ENCODE data around the gene NOTCH3. TPM values are rescaled to one million over a fixed set of nuclear protein-coding genes. Genes with fewer than 3 reads are reported as not detected.

The NOTCH3 gene
- total RNA-seq, 4 donors from 2014 or later = 6.4 to 53.3 (median 32.7) TPM

DNA sequence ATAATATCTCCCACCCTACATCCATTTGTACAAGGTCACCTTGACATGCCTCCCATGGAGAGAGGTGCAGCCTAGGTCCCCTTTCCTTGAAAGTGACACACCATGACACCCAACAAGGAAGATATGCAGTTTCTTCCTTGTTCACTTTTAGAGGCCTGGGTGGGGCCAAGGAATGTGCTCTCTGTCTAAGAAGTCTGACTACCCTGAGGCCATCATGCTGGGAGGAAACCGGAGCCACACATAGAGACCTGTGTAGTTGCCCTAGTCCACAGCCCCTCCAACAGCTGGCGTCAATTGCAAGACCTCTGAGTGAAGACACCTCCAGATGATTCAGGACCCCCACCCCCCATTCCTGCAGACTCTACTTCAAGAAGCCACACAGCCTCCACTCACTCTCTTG lies 82.5 kb downstream of the NOTCH3 start:
- in situ Hi-C loops (cut with MboI; ENCODE audit: low sequenced_read_pairs in 4 of 4) (no loop called here), intact Hi-C loops (cut with DNase I; ENCODE audit: low total_unique reads) (no loop called here)
- DNase-seq (no peak), ATAC-seq (no peak)
- TF ChIP-seq, protein P1, sequence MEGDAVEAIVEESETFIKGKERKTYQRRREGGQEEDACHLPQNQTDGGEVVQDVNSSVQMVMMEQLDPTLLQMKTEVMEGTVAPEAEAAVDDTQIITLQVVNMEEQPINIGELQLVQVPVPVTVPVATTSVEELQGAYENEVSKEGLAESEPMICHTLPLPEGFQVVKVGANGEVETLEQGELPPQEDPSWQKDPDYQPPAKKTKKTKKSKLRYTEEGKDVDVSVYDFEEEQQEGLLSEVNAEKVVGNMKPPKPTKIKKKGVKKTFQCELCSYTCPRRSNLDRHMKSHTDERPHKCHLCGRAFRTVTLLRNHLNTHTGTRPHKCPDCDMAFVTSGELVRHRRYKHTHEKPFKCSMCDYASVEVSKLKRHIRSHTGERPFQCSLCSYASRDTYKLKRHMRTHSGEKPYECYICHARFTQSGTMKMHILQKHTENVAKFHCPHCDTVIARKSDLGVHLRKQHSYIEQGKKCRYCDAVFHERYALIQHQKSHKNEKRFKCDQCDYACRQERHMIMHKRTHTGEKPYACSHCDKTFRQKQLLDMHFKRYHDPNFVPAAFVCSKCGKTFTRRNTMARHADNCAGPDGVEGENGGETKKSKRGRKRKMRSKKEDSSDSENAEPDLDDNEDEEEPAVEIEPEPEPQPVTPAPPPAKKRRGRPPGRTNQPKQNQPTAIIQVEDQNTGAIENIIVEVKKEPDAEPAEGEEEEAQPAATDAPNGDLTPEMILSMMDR (IDR thresholded peaks at IDR 0.05 in 4 of 5, conservative IDR thresholded peaks at IDR 0.05 in 1 of 5) = no peak
- no peak for TF ChIP-seq POLR2A (IDR thresholded peaks at IDR 0.05)
- Histone ChIP-seq H3K4me3 (no peak overlapping the region), H3K9me3 (no peaks in the 10 kb centered on the region), H3K27ac (no peak overlapping the region), H3K36me3 (peaks cover 0 to 55% of the 10 kb centered on the region in 2 donors), H3K4me1 (no peaks in the 10 kb centered on the region), H3K27me3 (no peaks in the 10 kb centered on the region)

DNA sequence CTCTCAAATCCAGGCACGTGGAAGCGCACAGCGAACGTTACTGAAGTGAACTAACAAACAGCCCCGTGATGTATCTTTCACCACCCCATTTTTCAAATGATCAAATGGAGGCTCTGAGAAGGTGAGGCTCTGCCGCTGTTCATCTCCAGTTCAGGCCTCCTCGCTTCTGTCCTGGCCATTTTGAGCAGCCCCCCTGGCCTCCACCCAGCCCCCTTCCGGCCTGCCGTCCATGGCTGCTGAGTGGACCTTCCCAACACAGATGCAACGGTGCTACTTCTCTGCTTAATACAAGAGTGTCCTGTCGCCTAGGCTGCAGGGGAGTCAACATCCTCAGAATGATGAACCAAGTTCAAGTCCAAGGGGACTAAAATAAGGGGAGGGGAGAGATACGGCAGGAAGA lies 83.9 kb downstream of the NOTCH3 start:
- H3K9me3 ChIP-seq = no peaks in the 10 kb centered on the region
- in situ Hi-C loops (cut with MboI; ENCODE audit: low sequenced_read_pairs in 4 of 4) = no loop called here
- no peaks in the 10 kb centered on the region for H3K4me1 ChIP-seq
- TF ChIP-seq, protein P1 (IDR thresholded peaks at IDR 0.05 in 4 of 5, conservative IDR thresholded peaks at IDR 0.05 in 1 of 5) = no peak
- TF ChIP-seq POLR2A (IDR thresholded peaks at IDR 0.05) = no peak
- H3K27me3 ChIP-seq = no peaks in the 10 kb centered on the region
- DNase-seq = no peak
- H3K36me3 ChIP-seq = peaks cover 0 to 55% of the 10 kb centered on the region in 2 donors
- intact Hi-C loops (cut with DNase I; ENCODE audit: low total_unique reads) = no loop called here
- H3K27ac ChIP-seq = no peak overlapping the region
- H3K4me3 ChIP-seq = no peak overlapping the region
- ATAC-seq = no peak

DNA sequence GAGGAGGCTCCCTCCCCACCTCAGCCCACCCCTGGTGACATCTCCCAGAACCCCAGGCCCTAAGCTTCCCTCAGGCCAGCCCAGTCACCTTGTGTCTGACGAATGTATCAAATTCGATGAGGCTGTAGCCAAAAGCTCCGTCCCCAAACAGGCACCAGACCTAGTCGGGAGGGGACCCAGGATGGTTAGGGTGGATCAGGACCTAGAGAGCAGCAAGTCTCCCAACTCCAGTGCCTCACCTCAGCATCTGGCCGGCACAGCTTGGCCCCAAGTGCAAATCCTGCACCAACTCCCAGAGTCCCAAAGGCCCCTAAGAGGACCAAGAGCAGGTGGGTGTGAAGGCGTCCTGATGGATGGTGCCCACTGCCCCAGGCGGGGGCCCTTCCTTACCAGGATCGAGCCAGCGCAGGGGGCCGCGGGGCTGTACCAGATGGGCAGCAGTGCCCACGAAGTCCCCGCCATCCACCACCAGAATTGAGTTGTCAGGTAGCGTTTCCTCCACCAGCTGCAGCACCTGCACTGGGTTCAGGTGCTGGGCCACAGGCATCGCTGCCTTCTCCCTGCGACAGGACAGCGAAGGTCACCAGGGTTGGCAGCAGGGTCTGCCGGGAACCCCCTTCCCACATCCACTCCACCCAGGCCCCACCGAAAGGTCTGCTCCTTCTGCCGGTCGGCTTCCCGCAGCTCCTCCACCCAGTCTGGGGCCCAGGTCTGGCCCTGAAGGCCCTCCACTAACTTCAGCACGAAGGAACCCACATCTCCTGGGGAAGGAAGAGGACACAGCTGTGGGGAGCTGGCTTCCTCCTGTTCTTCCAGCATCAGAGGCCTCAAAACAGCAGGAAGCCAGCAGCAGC lies 84.8 kb downstream of the NOTCH3 start:
- no peaks in the 10 kb centered on the region for H3K27me3 ChIP-seq
- H3K36me3 ChIP-seq = peaks cover 0 to 54% of the 10 kb centered on the region in 2 donors
- TF ChIP-seq, protein P1 (IDR thresholded peaks at IDR 0.05 in 4 of 5, conservative IDR thresholded peaks at IDR 0.05 in 1 of 5) = no peak
- no peak for TF ChIP-seq POLR2A (IDR thresholded peaks at IDR 0.05)
- peak overlapping the region in 3 of 4 donors; percentile 24 to 59 (median 57) for H3K27ac ChIP-seq
- no peak overlapping the region for H3K4me3 ChIP-seq
- DNase-seq (no peak), ATAC-seq (no peak)
- no peaks in the 10 kb centered on the region for H3K9me3 ChIP-seq
- intact Hi-C loops (cut with DNase I; ENCODE audit: low total_unique reads) (no loop called here), in situ Hi-C loops (cut with MboI; ENCODE audit: low sequenced_read_pairs in 4 of 4) (no loop called here)
- no peaks in the 10 kb centered on the region for H3K4me1 ChIP-seq

DNA sequence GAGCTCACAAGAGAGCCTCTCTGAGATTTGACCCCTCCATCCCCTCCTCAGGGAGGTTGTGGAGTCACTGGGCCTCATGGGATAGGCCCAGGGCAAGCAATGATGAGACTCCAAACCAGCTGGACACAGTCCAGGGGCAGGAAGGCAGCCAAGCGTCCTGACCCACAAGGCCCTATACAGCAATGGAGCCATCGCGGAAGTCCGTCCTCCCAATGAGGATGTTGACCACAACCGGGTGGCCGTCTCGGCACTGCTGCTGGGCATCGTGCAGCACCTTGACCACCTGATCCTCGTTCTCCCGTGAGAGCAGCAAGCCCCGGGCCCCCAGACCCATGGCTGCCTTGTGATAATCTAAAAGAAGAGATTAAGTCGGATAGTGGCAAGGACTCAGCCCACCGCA lies 85.7 kb downstream of the NOTCH3 start:
- no peaks in the 10 kb centered on the region for H3K9me3 ChIP-seq
- DNase-seq (peak; percentile 35 to 54), ATAC-seq (peak; percentile 30 to 50)
- peaks cover 0 to 45% of the 10 kb centered on the region in 2 donors for H3K36me3 ChIP-seq
- in situ Hi-C loops (cut with MboI; ENCODE audit: low sequenced_read_pairs in 4 of 4) = no loop called here
- intact Hi-C loops (cut with DNase I; ENCODE audit: low total_unique reads) = no loop called here
- TF ChIP-seq, protein P1 (IDR thresholded peaks at IDR 0.05 in 4 of 5, conservative IDR thresholded peaks at IDR 0.05 in 1 of 5) = no peak
- no peak for TF ChIP-seq POLR2A (IDR thresholded peaks at IDR 0.05)
- H3K4me1 ChIP-seq = no peaks in the 10 kb centered on the region
- H3K27ac ChIP-seq = peak overlapping the region in 3 of 4 donors; percentile 24 to 59 (median 57)
- H3K27me3 ChIP-seq = no peaks in the 10 kb centered on the region
- H3K4me3 ChIP-seq = no peak overlapping the region

Data from gastrocnemius medialis (tissue), 4 donors.